Mononuclear cell (primary cell): Measurements from ENCODE around the gene LEFTY2. TPM values are rescaled to one million over a fixed set of nuclear protein-coding genes. Genes with fewer than 3 reads are reported as not detected.
"Not testable (repeated sequence)": the region's sequence is repeated elsewhere in the genome, so short reads cannot be mapped to it uniquely, and the experiment has no call there.

ENCODE experiments used
- H3K27me3 ChIP-seq: 2 replicates; pipeline ENCODE4 v1.6.0; 2011; ENCODE audit warnings: low read length, control low read depth; ENCODE audit not compliant: insufficient read depth
- H3K4me1 ChIP-seq: 2 replicates; pipeline ENCODE4 v1.5.1; 2011; ENCODE audit warnings: mild to moderate bottlenecking, low read length, control low read depth; ENCODE audit not compliant: insufficient read depth
- H3K4me3 ChIP-seq: 2 replicates; pipeline ENCODE4 v1.5.1; 2011; ENCODE audit warnings: mild to moderate bottlenecking, low read length, moderate library complexity
- H3K9me3 ChIP-seq: 2 replicates; pipeline ENCODE4 v1.5.1; 2011; ENCODE audit warnings: low read depth, mild to moderate bottlenecking, control low read depth, low read length
- total RNA-seq: library from RNA; depleted of rRNA; stranded (reverse); fragments of >200 nt; gene quantifications from one replicate; pipeline ENCODE4 v1.2.3, GENCODE V29; 2012

Gene LEFTY2, protein sequence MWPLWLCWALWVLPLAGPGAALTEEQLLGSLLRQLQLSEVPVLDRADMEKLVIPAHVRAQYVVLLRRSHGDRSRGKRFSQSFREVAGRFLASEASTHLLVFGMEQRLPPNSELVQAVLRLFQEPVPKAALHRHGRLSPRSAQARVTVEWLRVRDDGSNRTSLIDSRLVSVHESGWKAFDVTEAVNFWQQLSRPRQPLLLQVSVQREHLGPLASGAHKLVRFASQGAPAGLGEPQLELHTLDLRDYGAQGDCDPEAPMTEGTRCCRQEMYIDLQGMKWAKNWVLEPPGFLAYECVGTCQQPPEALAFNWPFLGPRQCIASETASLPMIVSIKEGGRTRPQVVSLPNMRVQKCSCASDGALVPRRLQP
- not detected for total RNA-seq

DNA sequence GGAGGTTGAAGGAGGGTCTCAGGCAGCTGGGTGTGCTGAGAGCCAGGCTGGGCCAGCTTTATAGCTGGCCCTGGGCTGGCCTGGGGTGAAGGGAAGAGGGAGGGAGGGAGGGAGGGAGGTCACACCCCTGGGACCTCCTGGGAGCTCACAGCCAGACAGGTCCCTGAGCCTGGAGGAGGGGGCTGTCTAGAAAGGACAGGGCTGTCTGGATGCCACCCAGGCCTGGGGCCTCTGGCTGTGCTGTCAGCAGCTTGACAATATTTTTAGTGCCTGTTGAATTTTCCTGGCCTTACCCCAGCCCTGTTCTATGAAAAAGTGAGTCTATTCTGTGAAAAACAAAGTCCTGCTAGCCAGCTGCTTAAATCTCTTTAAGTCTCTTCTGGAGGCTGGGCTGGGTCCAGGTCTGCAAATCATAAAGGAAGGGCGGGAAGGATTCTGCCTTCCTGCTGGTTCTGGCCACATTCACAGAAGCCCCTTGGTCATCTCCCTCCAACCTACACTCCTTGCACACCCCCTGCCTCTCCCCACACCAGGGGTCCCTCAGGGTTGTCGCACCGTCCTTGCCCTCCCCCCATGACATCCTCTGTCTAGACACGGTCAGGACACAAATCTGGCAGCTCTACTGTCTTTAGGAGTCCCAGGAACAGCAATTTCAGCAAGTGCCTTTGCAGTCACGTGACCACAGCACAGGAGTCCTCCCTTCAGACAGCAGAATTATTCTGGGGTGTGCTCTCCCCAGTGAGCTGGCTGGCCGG lies at the start of gene LEFTY2:
Gene LEFTY2, minus strand, starts transcription at position 34 of the 755 bp plus-strand sequence. CDS start 80 bp downstream, outside the sequence.
- Histone ChIP-seq H3K4me3 (no peak within 1 kb of the TSS), H3K9me3 (no peaks in the 10 kb centered on the region), H3K4me1 (peaks cover 11% of the 10 kb centered on the region), H3K27me3 (no peaks in the 10 kb centered on the region)

DNA sequence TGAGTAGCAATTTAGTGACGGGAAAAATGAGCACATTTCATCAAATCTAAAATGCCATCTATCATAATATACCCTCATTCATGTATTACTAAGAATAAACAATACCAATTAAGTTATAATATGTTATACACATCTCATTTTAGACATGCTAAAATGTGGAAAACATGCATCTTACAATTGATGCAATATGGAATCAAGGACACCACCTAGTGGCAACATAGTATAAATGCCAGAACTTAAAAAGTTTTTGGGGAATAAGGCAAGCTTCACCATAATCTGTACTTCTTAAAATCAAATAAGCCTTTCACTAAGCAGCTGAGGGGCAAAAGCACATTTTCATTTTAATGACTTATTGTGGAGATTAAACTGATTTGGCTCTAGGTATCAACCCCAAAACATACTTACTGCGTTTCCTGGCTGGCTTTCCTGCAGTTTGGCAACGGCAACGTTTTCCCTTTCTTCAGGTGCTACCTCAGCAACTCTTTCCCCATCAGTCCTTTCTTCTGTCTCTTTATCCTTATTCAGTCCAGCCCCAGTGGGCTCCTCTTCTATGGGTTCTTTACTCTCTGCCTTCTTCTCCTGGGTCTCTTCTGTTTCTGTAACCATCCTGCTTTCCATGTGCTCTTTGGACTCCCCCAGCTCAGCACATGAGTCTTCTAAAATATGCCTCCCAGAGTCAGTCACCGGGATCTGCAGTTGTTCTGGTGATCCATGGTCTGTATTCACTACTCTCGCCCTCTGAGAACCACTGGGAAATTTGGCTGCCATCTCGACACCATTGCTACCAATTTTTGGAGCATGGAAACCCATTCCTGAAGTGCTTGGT lies 46.7 kb upstream of the LEFTY2 start:
- Histone ChIP-seq H3K9me3 (no peaks in the 10 kb centered on the region), H3K4me3 (no peak overlapping the region), H3K27me3 (no peaks in the 10 kb centered on the region), H3K4me1 (no peaks in the 10 kb centered on the region)

GRCh38 chr1:225981714-225982113 lies 40.7 kb upstream of the LEFTY2 start:
- Histone ChIP-seq H3K27me3 (no peaks in the 10 kb centered on the region), H3K4me3 (no peak overlapping the region), H3K9me3 (no peaks in the 10 kb centered on the region), H3K4me1 (peaks cover 17% of the 10 kb centered on the region)

GRCh38 chr1:225980005-225980836 lies 39.2 kb upstream of the LEFTY2 start:
- H3K9me3 ChIP-seq, result no peaks in the 10 kb centered on the region
- no peak overlapping the region for H3K4me3 ChIP-seq
- H3K4me1 ChIP-seq, result peaks cover 17% of the 10 kb centered on the region
- H3K27me3 ChIP-seq, result no peaks in the 10 kb centered on the region

DNA sequence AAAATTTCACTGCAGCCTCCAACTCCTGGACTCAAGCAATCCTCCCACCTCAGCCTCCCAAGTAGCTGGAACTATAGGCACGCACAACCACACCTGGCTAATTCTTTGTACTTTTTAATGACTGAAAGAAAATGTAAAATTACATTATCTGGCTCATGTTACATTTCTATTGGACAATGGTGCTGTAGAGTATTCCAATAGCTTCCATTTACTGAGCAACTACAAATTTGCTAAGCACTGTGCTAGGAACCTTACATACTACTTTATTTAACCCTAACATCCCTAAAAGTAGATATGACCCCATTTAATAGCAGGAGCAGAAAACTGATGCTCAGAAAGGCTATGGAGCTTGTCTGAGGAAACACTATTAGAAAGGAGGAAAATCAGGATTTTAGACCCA lies 38.4 kb upstream of the LEFTY2 start:
- no peak overlapping the region for H3K4me3 ChIP-seq
- H3K27me3 ChIP-seq, result no peaks in the 10 kb centered on the region
- no peaks in the 10 kb centered on the region for H3K9me3 ChIP-seq
- H3K4me1 ChIP-seq, result peaks cover 17% of the 10 kb centered on the region

DNA sequence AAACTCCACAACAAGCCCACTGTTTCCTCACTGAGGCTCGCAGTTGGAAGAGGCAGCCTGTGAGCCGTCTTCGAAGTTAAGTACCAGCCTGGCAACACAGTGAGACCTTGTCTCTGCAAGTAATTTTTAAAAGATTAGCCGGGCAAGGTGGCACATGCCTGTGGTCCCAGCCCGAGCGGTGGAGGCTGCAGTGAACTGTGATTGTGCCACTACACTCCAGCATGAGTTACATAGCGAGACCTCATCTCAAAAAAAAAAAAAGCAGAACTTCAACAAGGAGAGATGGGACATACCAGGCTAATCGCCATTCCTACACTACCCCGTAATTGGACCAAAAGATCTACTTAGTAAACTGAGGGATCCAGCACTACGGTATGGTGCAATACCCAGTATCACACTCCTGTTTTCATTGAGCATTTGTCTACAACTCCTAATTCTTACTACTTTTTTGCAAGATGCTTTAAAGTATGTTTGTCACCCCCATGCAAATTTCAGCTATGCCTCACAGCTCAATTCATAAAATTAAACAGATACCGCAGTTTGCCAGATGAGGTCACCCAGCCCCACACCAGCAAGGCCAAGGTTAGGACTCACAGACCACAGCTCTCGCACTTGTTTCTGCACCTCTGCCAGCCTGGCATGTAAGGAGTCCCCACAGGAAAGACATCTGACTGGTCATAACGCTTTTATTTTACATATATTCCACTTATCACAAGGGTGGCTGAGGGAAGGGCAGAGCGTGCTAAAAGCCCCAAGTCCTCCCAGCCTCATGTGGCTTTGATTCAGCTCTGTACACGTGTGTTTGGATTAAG lies 37.1 kb upstream of the LEFTY2 start:
- Histone ChIP-seq H3K4me1 (peaks cover 17% of the 10 kb centered on the region), H3K27me3 (no peaks in the 10 kb centered on the region), H3K4me3 (no peak overlapping the region), H3K9me3 (no peaks in the 10 kb centered on the region)

GRCh38 chr1:225975146-225975545 lies 34.1 kb upstream of the LEFTY2 start:
- not testable (repeated sequence) for H3K27me3 ChIP-seq, H3K9me3 ChIP-seq, H3K4me3 ChIP-seq
- H3K4me1 ChIP-seq, result peaks cover 14% of the 10 kb centered on the region

GRCh38 chr1:225974454-225974853 lies 33.4 kb upstream of the LEFTY2 start:
- peaks cover 14% of the 10 kb centered on the region for H3K4me1 ChIP-seq
- no peak overlapping the region for H3K4me3 ChIP-seq
- H3K27me3 ChIP-seq, result no peaks in the 10 kb centered on the region
- H3K9me3 ChIP-seq, result no peaks in the 10 kb centered on the region

GRCh38 chr1:225973158-225973557 lies 32.1 kb upstream of the LEFTY2 start:
- Histone ChIP-seq H3K4me1 (peaks cover 5% of the 10 kb centered on the region), H3K27me3 (no peaks in the 10 kb centered on the region), H3K9me3 (no peaks in the 10 kb centered on the region), H3K4me3 (no peak overlapping the region)

DNA sequence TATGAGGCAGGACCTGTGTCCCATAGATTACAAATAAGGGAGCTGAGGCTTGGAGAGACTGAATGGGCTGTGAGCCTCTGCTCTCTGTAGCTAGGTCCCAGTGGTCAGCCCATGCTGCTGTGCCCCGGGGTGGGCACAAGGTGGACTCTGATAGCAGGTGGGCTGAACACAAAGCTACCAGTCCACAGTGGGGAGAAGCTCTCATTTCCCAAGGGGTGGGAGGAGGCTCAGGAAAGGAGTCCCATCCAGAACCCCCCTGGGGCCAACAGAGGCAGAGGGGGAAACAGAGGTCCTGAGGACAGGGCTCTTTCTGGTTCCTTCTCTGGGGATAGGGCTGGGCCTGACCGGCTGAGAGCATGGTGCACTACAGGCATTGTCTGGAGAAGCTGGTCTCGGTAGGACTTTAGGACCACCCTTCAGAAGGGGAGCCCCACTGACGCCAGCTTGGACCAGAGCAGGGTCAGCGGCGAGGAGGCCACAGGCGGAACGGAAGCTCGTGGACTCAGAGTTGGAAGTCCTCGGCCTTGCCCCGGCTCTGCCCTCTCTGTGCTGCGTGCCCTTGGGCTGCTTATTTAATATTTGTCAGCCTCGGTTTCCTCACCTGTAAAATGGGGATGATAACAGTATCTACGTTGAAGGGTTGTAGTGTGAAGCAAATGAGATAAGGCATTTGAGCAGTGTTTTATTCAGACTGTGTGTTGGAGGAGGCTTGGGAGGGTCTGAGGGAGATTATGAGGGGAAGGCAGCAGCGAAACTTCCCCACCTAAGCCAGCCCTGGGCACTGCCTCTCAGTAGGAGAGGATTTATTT lies 31.5 kb upstream of the LEFTY2 start:
- Histone ChIP-seq H3K27me3 (no peaks in the 10 kb centered on the region), H3K9me3 (no peaks in the 10 kb centered on the region), H3K4me1 (peaks cover 1% of the 10 kb centered on the region), H3K4me3 (no peak overlapping the region)

DNA sequence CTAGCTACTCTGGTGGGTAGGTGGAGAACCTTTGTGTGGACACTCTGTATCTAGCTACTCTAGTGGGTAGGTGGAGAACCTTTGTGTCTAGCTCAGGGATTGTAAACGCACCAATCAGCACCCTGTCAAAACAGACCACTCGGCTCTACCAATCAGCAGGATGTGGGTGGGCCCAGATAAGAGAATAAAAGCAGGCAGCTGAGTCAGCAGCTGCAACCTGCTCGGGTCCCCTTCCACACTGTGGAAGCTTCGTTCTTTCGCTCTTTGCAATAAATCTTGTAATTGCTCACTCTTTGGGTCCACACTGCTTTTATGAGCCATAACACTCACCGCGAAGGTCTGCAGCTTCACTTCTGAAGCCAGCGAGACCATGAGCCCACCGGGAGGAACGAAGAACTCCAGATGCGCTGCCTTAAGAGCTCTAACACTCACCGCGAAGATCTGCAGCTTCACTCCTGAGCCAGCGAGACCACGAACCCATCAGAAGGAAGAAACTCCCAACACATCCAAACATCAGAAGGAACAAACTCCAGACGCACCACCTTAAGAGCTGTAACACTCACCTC lies 29.7 kb upstream of the LEFTY2 start:
- H3K9me3 ChIP-seq, H3K27me3 ChIP-seq, H3K4me1 ChIP-seq, H3K4me3 ChIP-seq: not testable (repeated sequence)

- H3K4me1 ChIP-seq, H3K9me3 ChIP-seq, H3K27me3 ChIP-seq, H3K4me3 ChIP-seq: not testable (repeated sequence)
Measured at GRCh38 chr1:225969751-225970150, 28.7 kb upstream of the LEFTY2 start.

DNA sequence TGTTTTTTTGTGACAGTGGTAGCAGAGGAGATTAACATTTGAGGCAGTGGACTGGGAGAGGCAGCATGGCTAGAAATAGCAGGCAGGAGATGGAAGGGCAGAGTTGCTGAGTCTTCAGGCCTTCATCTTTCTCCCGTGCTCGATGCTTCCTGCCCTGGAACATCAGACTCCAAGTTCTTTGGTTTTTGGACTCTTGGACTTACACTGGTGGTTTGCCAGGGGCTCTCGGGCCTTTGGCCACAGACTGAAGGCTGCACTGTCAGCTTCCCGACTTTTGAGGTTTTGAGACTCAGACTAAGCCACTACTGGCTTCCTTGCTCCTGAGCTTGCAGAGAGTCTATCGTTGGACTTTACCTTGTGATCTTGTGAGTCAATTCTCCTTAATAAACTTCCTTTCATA lies 24.2 kb upstream of the LEFTY2 start:
- no peaks in the 10 kb centered on the region for H3K9me3 ChIP-seq
- H3K4me1 ChIP-seq, result no peaks in the 10 kb centered on the region
- H3K27me3 ChIP-seq, result no peaks in the 10 kb centered on the region
- no peak overlapping the region for H3K4me3 ChIP-seq
